Ectodermal cell (in vitro differentiated cells): ENCODE measurements around the gene UFL1.

Experiments
- H3K27ac ChIP-seq: 2 replicates; pipeline ENCODE4 v1.7.0; 2013; ENCODE audit warnings: mild to moderate bottlenecking, low read depth, low read length; ENCODE audit not compliant: insufficient read depth, poor library complexity, severe bottlenecking
- H3K27me3 ChIP-seq: 2 replicates; pipeline ENCODE4 v1.7.0; 2013; ENCODE audit warnings: mild to moderate bottlenecking, low read length; ENCODE audit not compliant: insufficient read depth, control insufficient read depth, poor library complexity, severe bottlenecking
- H3K36me3 ChIP-seq: one replicate; pipeline ENCODE4 v1.7.0; 2013; ENCODE audit warnings: low read length; ENCODE audit not compliant: control insufficient read depth, insufficient read depth
- H3K4me1 ChIP-seq: one replicate; pipeline ENCODE4 v1.7.0; 2013; ENCODE audit warnings: low read length; ENCODE audit not compliant: control insufficient read depth, insufficient read depth
- H3K4me3 ChIP-seq: 2 replicates; pipeline ENCODE4 v1.7.0; 2013; ENCODE audit warnings: low read depth, low read length, control low read depth; ENCODE audit not compliant: insufficient read depth
- H3K9me3 ChIP-seq: 2 replicates; pipeline ENCODE4 v1.7.0; 2013; ENCODE audit warnings: mild to moderate bottlenecking, low read length, moderate library complexity; ENCODE audit not compliant: control insufficient read depth
- WGBS, 2 experiments: methylation state at CpG; one replicate each; pipeline ENCODE4 v1.1.7; 2013; ENCODE audit warnings: missing lambda C conversion rate in 2 of 2; 5-methylcytosine and 5-hydroxymethylcytosine counted together

UFL1 gene

DNA sequence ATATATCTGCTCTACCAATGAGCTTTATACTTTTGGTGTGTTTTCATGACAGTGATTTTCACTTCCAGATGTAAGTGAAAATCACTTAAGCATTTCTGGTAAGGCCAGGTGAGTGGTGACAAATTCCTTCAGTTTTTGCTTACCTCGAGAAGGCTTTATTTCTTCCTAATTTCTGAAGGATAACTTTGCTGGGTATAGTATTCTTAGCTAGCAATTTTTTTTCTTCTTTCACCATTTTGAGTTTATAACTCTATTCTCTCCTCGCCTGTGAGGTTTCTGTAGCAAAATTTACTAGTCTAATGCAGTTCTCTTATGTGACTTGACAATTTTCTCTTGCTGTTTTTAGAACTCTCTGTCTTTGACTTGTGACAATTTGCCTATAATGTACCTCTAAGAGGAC, 48.4 kb downstream of the UFL1 start:
- Histone ChIP-seq H3K27me3 (no peaks in the 10 kb centered on the region), H3K36me3 (no peaks in the 10 kb centered on the region), H3K4me1 (no peaks in the 10 kb centered on the region), H3K4me3 (no peak overlapping the region), H3K9me3 (no peaks in the 10 kb centered on the region), H3K27ac (no peak overlapping the region)
- WGBS, 2 experiments: 92% methylated on average over 2 of the region's 2 CpGs

DNA sequence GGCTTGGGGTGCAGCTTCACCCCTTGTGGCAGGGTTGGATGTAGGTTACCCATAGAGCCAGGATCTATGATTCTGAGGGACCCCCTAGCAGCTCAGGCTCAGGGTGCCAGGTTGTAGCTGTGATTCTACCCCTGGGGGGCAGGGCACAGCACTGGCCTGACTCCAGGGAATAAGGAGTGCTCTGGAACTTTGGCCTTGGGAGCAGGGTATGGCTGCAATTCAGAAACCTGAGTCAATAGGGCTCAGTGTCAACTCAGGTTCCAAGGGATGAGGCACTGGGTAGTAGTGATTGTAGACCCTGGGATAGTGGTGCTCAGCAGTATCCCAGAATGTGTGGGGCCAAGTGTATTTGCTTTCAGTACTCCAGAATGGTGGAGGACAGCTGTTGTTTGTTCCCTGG, 49.9 kb downstream of the UFL1 start:
- H3K9me3 ChIP-seq: no peaks in the 10 kb centered on the region
- H3K4me1 ChIP-seq: no peaks in the 10 kb centered on the region
- H3K36me3 ChIP-seq: no peaks in the 10 kb centered on the region
- H3K4me3 ChIP-seq: no peak overlapping the region
- no peaks in the 10 kb centered on the region for H3K27me3 ChIP-seq
- H3K27ac ChIP-seq: no peak overlapping the region

DNA sequence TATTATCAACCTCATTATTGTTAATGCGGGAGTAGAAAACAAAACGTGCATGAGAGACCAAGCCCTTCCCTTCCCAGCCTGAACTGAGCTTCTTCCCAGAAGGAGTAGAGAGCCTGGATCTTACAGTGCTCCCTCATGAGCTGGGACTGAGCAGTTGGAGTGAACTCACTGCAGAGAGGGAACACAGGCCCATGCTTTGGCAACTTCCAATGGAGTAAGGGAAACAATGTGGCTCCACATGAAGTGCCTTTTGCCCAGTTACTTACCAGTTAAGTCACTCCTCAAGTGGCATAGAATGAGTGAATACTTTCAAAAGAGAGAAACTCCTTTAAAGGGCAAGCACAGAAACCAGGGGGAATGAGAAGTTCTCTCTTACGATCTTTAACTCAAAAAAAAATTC, 53.8 kb downstream of the UFL1 start:
- H3K36me3 ChIP-seq: no peaks in the 10 kb centered on the region
- H3K27ac ChIP-seq: no peak overlapping the region
- no peaks in the 10 kb centered on the region for H3K27me3 ChIP-seq
- no peak overlapping the region for H3K4me3 ChIP-seq
- H3K4me1 ChIP-seq: no peaks in the 10 kb centered on the region
- H3K9me3 ChIP-seq: no peaks in the 10 kb centered on the region
- WGBS, 2 experiments: 97 to 100% methylated on average over 3 of the region's 3 CpGs

DNA sequence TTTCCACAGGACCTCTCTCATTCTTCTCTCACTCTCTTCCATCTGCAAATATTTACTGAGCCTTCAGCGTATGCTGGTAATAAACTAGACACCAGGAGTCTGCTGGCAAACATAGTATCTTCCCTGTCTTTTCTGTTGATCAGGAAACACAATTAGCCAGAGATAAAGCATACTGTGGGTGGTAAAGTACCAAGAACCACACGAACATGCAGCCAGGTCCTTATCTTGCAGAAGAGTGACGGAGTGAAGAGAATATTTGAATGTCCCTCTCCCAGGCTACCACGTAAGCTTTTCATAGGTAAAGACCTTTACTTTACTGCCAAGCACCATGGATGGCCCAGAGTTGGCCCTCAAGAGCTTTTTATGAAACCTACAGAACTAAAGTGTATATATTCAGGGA, 54.6 kb downstream of the UFL1 start:
- H3K9me3 ChIP-seq: no peaks in the 10 kb centered on the region
- H3K27ac ChIP-seq: no peak overlapping the region
- H3K4me1 ChIP-seq: no peaks in the 10 kb centered on the region
- no peak overlapping the region for H3K4me3 ChIP-seq
- no peaks in the 10 kb centered on the region for H3K27me3 ChIP-seq
- H3K36me3 ChIP-seq: no peaks in the 10 kb centered on the region
- whole genome bisulfite sequencing, 2 experiments: 90 to 92% methylated on average over 4 of the region's 4 CpGs

DNA sequence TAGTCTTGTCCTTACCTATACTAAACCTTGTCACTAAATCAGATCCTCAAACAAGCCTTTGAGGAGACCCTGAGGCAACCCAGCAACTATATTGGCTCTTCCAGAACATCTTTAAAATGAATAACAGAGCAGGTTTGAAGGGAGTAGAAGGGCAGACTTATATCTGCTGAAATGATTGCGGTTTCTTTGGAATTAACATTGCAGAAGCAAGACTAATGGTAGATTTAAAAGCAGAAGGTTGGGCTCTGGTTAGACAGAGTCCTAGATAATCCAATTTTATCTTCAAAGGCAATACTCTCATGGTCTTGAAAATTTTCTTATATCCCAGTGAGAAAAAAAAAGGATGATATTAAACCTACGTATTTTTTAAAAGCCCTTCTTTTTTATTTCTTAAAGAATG, 60.4 kb downstream of the UFL1 start:
- Histone ChIP-seq H3K4me1 (no peaks in the 10 kb centered on the region), H3K4me3 (no peak overlapping the region), H3K27me3 (no peaks in the 10 kb centered on the region), H3K9me3 (no peaks in the 10 kb centered on the region), H3K36me3 (no peaks in the 10 kb centered on the region), H3K27ac (no peak overlapping the region)
- 86 to 100% methylated on average over 1 of the region's 2 CpGs for WGBS, 2 experiments

DNA sequence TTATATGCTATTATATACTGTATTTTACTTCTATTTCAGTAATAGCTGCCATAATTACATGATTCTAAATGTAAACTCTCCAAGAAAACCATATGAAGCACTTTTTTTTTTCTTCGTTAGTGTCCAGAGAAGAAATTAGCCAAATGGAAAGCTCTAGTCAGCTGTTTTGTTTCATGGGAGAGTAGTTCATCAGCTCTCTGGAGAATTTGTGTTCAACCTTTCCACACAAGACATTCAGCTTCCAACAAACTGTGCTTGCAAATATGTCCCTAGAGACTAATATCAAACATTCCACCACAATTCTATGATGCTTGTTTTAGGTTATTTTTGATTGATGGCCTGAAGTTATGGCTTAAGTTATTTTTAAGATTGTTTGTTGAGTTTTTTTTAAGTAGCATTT, 60.8 kb downstream of the UFL1 start:
- Histone ChIP-seq H3K36me3 (no peaks in the 10 kb centered on the region), H3K4me3 (no peak overlapping the region), H3K9me3 (no peaks in the 10 kb centered on the region), H3K4me1 (no peaks in the 10 kb centered on the region), H3K27ac (no peak overlapping the region), H3K27me3 (no peaks in the 10 kb centered on the region)
- 100% methylated on average over 1 of the region's 1 CpG for WGBS, 2 experiments

DNA sequence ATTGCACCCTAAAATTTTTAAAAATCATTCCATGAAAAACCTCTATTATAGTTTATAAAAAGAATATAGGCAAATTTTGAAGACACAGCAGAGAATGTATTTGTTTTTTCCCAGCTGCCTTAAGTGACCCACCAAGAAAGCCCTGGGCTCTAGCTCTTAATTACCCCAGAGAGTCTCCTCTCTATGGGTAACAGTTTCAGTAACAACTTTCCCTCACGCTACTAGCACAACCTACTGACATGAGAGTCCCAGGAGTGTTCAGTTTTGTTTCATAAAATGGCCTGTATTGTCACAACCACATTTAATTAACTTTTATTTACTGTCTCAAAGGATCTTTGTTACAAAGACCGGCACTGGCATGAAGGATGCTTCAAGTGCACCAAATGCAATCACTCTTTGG, 82.8 kb downstream of the UFL1 start:
- H3K36me3 ChIP-seq: no peaks in the 10 kb centered on the region
- H3K4me3 ChIP-seq: no peak overlapping the region
- WGBS, 2 experiments: 80 to 90% methylated on average over 2 of the region's 2 CpGs
- H3K27me3 ChIP-seq: no peaks in the 10 kb centered on the region
- no peaks in the 10 kb centered on the region for H3K9me3 ChIP-seq
- no peaks in the 10 kb centered on the region for H3K4me1 ChIP-seq
- no peak overlapping the region for H3K27ac ChIP-seq
